OCI-LY3 (cell line): ENCODE results near the gene SCGB1C1.
"Not testable (repeated sequence)": the region's sequence is repeated elsewhere in the genome, so short reads cannot be mapped to it uniquely, and the experiment has no call there.

Source experiments
- H2AFZ ChIP-seq: fragments of 200-600, 300-600 bp; shearing (Covaris generic); 2 replicates; pipeline ENCODE4 v1.6.0; 2014; ENCODE audit warnings: antibody characterized with exemption, low read depth, low read length
- H3K27ac ChIP-seq: fragments of 200-600, 300-600 bp; sonication (generic); 2 replicates; pipeline ENCODE4 v1.5.1; 2014; ENCODE audit warnings: mild to moderate bottlenecking, low read length, moderate library complexity, mixed read lengths
- H3K27me3 ChIP-seq: fragments of 200-600, 300-600 bp; sonication (generic); 2 replicates; pipeline ENCODE4 v1.6.1; 2014; ENCODE audit warnings: low read depth, low read length, mixed read lengths
- H3K36me3 ChIP-seq: fragments of 200-600, 300-600 bp; sonication (generic); replicated peaks from 2 replicates; pipeline ENCODE3; 2014; ENCODE audit warnings: low read depth, low read length, mixed read lengths
- H3K4me1 ChIP-seq: fragments of 300-600, 200-600 bp; sonication (generic); 2 replicates; pipeline ENCODE4 v1.6.1; 2014; ENCODE audit warnings: low read length, mixed read lengths
- H3K4me2 ChIP-seq: fragments of 200-600, 300-600 bp; sonication (generic); 2 replicates; pipeline ENCODE4 v1.6.1; 2014; ENCODE audit warnings: low read length, mixed read lengths
- H3K4me3 ChIP-seq: fragments of 300-600, 200-600 bp; sonication (generic); 2 replicates; pipeline ENCODE4 v1.5.1; 2014; ENCODE audit warnings: antibody characterized with exemption, mild to moderate bottlenecking, low read length, moderate library complexity
- H3K79me2 ChIP-seq: fragments of 300-600, 200-600 bp; shearing (Covaris generic); 2 replicates; pipeline ENCODE4 v1.6.1; 2014; ENCODE audit warnings: mild to moderate bottlenecking, low read length, mixed read lengths
- H3K9ac ChIP-seq: fragments of 300-600, 200-600 bp; shearing (Covaris generic); 2 replicates; pipeline ENCODE4 v1.6.0; 2014; ENCODE audit warnings: mild to moderate bottlenecking, low read length, moderate library complexity
- H3K9me3 ChIP-seq: fragments of 200-600, 300-600 bp; shearing (Covaris generic); 2 replicates; pipeline ENCODE4 v1.6.1; 2014; ENCODE audit warnings: low read length, mixed read lengths; ENCODE audit not compliant: insufficient read depth
- H4K20me1 ChIP-seq: fragments of 200-600, 300-600 bp; sonication (generic); 2 replicates; pipeline ENCODE4 v1.6.1; 2016; ENCODE audit warnings: low read length, mixed read lengths; ENCODE audit not compliant: insufficient read depth
- CTCF ChIP-seq: fragments of 200-600, 300-600 bp; sonication (generic); IDR thresholded peaks from 2 replicates; pipeline ENCODE4 v1.5.1; 2014; ENCODE audit warnings: antibody characterized with exemption, low read length, low read depth

The SCGB1C1 gene

GRCh38 chr11:192674-193128, at the start of gene SCGB1C1:
Gene SCGB1C1 (plus strand): TSS chr11:193078. CDS start chr11:193100, 22 bp downstream.
- H3K4me3 ChIP-seq, H3K27ac ChIP-seq, H3K79me2 ChIP-seq, H3K27me3 ChIP-seq, H2AFZ ChIP-seq, H3K9me3 ChIP-seq, H3K4me1 ChIP-seq, H3K36me3 ChIP-seq, H3K4me2 ChIP-seq, H4K20me1 ChIP-seq, H3K9ac ChIP-seq: not testable (repeated sequence)

- peak; percentile 26; the same call in 1 of the 2 replicates for TF ChIP-seq CTCF
- H3K9ac ChIP-seq, H3K79me2 ChIP-seq, H3K27me3 ChIP-seq, H3K4me2 ChIP-seq, H3K4me3 ChIP-seq, H4K20me1 ChIP-seq, H2AFZ ChIP-seq, H3K9me3 ChIP-seq, H3K36me3 ChIP-seq, H3K27ac ChIP-seq, H3K4me1 ChIP-seq: not testable (repeated sequence)
Observed at GRCh38 chr11:180242-180641, 12.6 kb upstream of the SCGB1C1 start.

GRCh38 chr11:189200-189783, 3.6 kb upstream of the SCGB1C1 start:
- H3K9ac ChIP-seq, H3K27me3 ChIP-seq, H3K4me1 ChIP-seq, H4K20me1 ChIP-seq, H3K36me3 ChIP-seq, H3K9me3 ChIP-seq, H2AFZ ChIP-seq, H3K79me2 ChIP-seq, H3K4me2 ChIP-seq: not testable (repeated sequence)
- Histone ChIP-seq H3K27ac (peak overlapping the region; percentile 49), H3K4me3 (peak overlapping the region; percentile 50; the same call in 1 of the 2 replicates)

GRCh38 chr11:189843-190311, 3.0 kb upstream of the SCGB1C1 start:
- H4K20me1 ChIP-seq, H3K27ac ChIP-seq, H3K36me3 ChIP-seq, H3K4me1 ChIP-seq, H3K4me2 ChIP-seq, H3K79me2 ChIP-seq, H3K4me3 ChIP-seq, H3K27me3 ChIP-seq, H3K9ac ChIP-seq, H2AFZ ChIP-seq, H3K9me3 ChIP-seq: not testable (repeated sequence)
- peak; percentile 38 for TF ChIP-seq CTCF

GRCh38 chr11:190546-190945, 2.3 kb upstream of the SCGB1C1 start:
- not testable (repeated sequence) for H3K79me2 ChIP-seq, H3K9ac ChIP-seq, H3K36me3 ChIP-seq, H2AFZ ChIP-seq, H3K4me1 ChIP-seq, H3K4me3 ChIP-seq, H4K20me1 ChIP-seq, H3K9me3 ChIP-seq, H3K27ac ChIP-seq, H3K4me2 ChIP-seq, H3K27me3 ChIP-seq
